HG03039 (cell line): ENCODE measurements around the gene FTSJ3.
"Not testable (repeated sequence)": the region's sequence is repeated elsewhere in the genome, so short reads cannot be mapped to it uniquely, and the experiment has no call there.

Experiments
- ATAC-seq: cut with Tn5 transposase; IDR thresholded peaks from one replicate; pipeline ENCODE4 v1.9.1; 2021; ENCODE audit warnings: mild to moderate bottlenecking, moderate library complexity; ENCODE audit not compliant: unreplicated experiment

Gene FTSJ3

DNA sequence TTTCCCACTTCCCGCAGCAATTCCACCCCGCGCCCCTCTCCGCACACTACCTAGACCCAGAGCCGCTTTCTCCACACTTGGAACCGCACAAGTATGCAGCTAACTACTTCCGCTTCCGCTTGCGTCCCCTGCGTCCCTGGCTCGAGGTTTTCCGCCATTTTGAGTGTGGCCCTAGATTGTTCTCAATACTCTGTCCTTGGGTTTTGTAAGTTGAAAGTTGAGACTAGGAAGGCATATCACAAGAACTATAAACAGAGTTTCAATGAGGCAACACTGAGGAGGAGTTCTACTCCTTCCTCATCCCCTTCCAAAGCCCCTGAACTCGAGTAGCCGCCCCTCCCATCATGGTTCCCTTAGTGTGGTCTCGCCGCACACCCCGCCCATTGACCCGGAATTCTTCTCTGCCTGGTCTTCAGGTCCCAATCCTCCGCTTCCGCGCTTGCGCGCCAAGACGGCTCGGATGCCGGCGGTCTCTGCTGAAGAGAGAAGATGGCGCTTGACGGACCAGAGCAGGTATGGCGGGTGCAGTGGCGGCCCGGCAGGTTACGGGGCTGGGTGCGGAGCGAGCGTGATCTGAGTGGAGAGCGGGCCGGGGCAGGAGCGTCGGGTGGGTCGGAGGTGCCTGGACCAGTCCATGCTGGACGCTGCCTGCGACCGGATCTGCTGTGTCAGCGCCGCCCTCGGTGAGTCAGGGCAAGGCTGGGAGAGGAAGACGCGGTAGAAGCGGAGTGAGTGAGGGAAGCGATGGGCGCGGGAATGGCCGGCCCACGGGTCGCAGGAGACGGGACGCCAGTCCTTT, at the start of gene FTSJ3, which contains the start of gene PSMC5:
TSS of gene FTSJ3 (minus strand) at position 662 of the 799 bp plus-strand sequence. CDS start 761 bp downstream, outside the sequence.
TSS of gene PSMC5 (plus strand) at position 430 of the 799 bp plus-strand sequence. CDS start at position 490, 60 bp downstream.
- peak; percentile 80 for ATAC-seq

DNA sequence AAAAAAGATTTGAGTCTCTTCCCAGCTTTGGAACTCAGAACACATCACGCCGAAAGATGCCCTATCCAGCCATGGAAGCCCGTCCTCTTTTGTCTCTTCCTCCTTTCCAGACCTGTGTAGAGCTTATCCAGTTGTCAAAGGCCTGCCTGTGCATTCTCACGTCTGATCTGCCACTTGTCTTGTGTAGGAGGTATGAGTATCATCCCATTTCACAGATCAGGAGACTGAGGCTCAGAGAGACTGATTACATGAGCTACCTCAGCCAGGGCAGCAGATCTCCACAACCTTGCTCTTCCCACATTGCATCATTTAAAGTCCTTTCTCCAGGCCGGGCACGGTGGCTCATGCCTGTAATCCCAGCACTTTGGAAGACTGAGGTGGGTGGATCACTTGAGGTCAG, 47.2 kb upstream of the FTSJ3 start:
- ATAC-seq: not testable (repeated sequence)

DNA sequence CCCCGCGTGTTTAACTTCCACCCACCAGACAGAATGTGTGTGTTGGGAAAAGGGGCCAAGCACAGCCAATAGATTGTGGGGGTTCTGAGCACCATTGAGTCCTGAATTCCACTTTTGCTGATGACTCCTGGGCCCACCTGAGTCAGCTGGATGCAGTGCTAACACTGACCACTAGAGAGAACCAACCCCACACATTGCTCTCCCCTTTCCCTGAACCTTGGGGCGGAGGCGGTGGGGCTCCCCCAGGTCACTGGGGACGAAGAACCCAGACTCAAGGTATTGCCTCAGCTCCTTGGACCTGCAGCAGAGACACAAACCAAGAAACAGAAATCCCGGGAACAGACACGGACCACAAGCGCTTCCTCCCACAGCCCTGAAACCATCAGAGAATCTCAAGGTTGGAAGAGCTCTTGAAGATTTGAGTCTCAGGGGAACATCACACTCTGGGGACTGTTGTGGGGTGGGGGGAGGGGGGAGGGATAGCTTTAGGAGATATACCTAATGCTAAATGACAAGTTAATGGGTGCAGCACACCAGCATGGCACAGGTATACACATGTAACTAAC, 46.7 kb upstream of the FTSJ3 start:
- ATAC-seq: not testable (repeated sequence)

DNA sequence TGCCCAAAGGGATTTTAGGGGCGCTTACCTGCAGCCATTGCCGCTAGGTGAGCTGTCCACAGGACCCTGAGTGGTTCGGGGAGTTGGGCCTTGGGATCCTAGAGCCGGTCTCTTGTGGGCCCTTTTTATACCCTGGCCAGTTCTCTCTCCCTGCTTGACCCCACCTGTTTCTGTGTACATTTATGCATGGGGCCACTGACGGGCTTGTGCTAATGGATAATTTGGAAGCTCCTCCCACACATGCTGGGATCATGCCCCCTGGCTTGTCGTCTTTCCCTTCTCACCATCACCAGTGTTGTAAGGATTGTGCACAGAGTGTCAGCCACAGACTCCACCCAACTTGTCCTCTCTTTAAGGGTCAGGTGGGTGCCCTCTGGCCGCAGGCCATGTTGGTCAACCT, 46.1 kb upstream of the FTSJ3 start, which contains the start of gene CSH2:
TSS of gene CSH2 (minus strand) at position 101 of the 400 bp plus-strand sequence. CDS start at position 38, 63 bp downstream.
- not testable (repeated sequence) for ATAC-seq

- ATAC-seq: not testable (repeated sequence)
These were observed 44.3 kb upstream of the FTSJ3 start for GRCh38 chr17:63871646-63872365.

DNA sequence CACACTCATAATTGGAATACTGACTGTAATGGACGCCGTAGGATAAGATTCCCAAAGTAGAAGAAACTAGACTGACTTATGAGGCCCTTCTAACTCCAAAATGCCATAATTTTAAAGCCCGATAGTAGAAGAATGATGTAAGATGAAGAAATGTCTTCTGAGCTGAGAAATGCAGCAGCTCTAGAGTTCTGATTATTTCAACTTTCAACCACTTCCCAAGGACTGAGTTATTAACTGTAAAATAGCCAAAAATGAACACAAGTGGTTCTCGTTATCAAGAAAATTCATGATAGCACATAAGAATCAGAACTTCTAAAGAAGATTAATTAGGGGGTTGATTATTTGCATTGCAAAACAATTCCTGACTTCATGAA, 42.8 kb upstream of the FTSJ3 start:
- not testable (repeated sequence) for ATAC-seq

DNA sequence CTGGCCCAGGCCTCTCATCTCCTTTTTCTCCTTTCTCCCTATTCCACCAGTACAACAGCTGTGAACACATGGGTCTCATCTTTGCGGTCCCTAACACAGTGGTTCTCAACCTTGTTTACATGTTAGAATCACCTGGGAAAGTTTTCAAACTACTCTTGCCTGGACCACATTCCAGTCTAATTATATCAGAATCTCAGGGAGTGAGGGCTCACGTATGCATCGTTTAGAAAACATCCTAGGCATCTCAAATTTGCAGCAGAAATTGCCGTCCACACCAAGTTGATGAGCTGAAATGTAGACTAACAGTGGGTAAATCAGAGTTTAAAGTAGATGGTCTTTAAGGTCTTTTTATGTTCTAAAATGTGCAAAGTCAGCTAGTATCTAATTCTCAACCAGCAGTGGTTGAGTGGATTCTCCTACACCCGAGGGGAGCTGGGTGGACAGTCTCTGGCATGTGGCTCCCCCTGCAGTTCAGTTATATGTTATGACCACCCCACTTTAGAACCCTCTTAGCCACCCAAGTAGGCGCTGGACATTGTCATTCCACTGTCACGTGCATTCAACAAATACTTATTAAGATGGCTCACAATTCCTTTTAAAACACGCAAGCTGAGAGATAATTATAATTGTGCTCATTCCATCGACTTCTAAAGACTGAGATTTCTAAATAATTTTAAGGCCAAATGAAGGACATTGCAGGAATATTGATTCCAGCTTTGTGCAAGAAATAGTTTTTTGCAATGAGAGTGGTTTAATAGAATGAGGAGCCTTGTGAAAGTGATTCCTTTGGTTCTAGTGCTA, 42.2 kb upstream of the FTSJ3 start:
- ATAC-seq: not testable (repeated sequence)

- not testable (repeated sequence) for ATAC-seq
These were observed 39.2 kb upstream of the FTSJ3 start for GRCh38 chr17:63866625-63867024.

DNA sequence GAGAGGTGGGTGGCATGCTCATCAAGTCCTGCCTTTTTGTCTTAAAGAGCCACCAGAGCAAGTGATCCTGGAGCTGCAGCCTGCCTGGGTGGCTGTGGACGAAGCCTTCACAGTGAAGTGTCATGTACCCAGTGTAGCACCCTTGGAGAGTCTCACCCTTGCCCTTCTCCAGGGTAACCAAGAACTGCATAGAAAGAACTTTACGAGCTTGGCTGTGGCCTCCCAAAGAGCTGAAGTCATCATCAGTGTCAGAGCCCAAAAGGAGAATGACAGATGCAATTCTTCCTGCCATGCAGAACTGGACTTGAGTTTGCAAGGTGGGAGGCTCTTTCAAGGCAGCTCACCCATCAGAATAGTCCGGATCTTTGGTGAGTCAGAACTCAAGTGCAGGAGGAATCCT, 31.8 kb upstream of the FTSJ3 start:
- no peak for ATAC-seq

- not testable (repeated sequence) for ATAC-seq
These were observed 29.0 kb upstream of the FTSJ3 start for GRCh38 chr17:63856425-63856824.

DNA sequence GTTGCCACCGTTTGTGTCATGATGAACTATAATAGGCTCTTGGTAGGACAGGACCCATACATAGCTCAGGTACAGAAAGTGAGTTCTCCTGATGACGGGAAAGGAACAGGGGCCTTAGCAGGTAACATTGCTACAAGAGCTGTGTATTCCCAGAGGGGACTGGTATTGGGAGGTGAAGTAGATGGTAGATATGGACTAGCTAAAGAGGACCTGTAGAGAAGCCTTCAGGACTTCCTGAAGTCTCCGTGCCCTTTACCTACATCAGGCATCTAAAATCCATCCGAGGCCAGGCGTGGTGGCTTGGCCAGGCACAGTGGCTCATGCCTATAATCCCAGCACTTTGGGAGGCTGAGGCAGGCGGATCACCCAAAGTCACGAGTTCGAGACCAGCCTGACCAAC, 27.7 kb upstream of the FTSJ3 start:
- ATAC-seq: no peak

- no peak for ATAC-seq
These were observed 27.2 kb upstream of the FTSJ3 start for GRCh38 chr17:63854709-63855108.

- ATAC-seq: no peak
These were observed 25.8 kb upstream of the FTSJ3 start for GRCh38 chr17:63853260-63853659.

- ATAC-seq: no peak
These were observed 22.9 kb upstream of the FTSJ3 start for GRCh38 chr17:63850401-63850800.

DNA sequence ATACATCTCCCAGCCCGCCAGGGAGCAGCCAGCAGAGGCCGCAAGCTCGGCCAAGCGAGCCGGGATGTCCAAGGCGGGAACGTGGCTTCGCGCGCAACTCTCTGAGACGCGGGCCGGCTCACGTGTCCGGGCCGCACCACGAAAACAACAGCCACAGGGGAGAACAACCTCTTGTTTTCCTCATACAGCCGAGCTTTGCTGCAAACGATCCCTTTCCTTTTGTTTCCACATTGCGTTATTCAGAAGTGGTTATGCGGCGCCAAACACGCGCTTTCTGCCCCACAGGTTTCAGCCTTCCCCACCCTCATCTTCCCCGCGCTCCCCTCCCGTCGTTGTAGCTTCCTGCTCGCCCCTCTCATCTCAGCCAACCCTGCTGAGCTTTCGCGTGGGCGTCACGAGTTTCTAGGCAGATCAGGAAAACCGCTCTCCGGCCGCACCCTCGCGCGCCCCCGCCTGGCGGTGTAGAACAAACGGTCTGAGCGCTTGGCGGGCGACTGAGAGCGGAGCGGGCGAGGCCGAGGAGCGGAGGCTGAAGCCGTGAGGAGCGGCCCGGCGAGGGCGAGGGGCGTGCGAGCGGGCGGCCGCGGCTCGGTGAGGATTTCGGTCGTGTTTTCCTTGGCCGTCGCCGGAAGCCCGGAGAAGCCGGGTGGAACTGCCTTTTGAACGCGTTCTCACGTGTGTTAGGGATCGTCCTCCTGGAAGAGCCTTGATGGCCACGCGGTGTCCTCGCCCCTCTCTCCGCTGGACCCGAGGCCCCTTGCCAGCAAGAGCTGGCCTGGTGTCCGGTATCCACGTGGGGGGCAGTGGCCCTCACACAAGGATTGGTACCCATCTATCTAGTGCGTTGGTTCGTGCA, 21.6 kb upstream of the FTSJ3 start:
- ATAC-seq: no peak

DNA sequence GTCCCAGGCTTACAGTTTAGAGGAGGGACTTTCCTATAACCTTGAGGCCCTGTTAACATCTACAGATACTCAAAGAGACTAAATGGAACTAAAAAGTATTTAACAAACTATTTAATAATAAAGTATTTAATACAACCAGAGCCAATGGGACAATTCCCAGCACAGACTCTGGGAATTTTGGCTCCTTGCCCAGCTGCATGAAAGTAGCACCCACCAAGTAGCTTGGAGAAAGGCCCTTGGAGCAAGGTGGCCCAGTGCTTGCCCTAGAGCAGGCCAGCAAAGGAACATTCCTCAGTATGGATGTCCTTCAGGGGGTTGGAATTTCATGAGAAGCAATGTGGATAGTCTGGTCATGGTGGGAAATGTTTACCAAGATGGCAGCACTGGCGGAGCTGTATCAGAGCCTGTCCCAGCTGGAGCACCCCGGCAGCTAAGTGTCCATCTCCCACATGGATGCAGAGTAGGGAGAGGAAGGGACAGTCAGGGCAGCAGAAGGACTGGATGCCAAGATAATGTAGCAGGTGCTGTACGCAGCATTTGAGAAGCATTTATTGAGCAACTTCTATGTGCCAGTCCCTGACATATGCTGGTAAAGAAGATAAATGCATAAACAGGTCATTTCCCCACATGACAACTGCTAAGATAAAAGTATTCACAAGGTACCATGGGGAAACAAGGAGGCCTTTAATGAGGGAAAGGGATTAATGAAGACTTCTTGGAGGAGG, 20.2 kb upstream of the FTSJ3 start:
- ATAC-seq: no peak

DNA sequence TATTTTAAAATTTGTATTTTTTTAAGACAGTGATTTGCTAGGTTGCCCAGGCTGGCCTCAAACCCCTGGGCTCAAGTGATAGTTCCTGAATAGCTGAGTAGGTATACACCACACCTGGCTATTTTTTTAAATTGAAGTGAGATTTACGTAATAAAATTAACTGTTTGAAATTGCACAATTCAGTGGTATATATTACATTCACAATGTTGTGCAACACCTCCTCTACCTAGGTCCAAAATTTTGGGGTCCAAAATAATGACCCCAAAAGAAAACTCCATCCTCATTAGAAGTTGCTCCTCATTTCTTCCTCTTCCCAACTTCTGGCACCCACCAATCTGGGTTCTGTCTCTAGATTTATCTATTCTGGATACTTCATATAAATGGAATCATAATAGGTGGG, 18.0 kb upstream of the FTSJ3 start:
- ATAC-seq: no peak

- no peak for ATAC-seq
These were observed 16.6 kb upstream of the FTSJ3 start for GRCh38 chr17:63843910-63844677.
